ENCODE data around the gene LRRC75A. TPM values are rescaled to one million over a fixed set of nuclear protein-coding genes. Genes with fewer than 3 reads are reported as not detected.
A peak's percentile ranks its signal among the peaks of the same experiment; 100 is the strongest.
"Not testable (repeated sequence)": the region's sequence is repeated elsewhere in the genome, so short reads cannot be mapped to it uniquely, and the experiment has no call there.

The LRRC75A gene
- total RNA-seq, 3 donors from 2014 or later (not counting 1 experiment from before 2014, with no cell fraction given) = 2.6 to 3.0 (median 3.0) TPM

DNA sequence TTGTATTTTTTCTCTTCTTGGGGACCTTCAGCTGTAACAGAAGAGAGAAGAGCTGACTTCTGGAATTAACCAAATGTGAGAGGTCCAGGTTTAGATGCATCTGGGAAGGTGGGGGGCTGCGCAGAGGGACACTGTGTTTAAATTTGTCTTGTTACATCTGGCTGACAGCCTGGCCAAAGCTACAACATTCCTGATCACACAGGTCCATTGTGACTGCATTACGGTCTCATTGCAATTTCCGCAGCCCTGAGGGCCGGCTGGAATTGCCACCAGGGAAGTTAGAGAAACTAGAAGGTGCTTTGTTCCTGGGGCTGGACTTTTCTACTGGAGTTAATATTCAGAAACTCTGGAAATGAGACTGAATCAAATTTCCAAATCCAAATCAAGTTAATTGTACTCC, 37.9 kb upstream of the LRRC75A start:
- no peak overlapping the region for H3K4me3 ChIP-seq (ENCODE audit: low read length)
- H3K27me3 Mint-ChIP-seq (ENCODE audit: low read depth in 2 of 2) = peaks cover 36 to 39% of the 10 kb centered on the region in 2 donors
- H3K4me1 ChIP-seq (ENCODE audit: control insufficient read depth, insufficient read depth, low read length) = no peaks in the 10 kb centered on the region
- peaks cover 4% of the 10 kb centered on the region for H3K27me3 ChIP-seq (ENCODE audit: control insufficient read depth, insufficient read depth, low read length)
- peaks cover 2% of the 10 kb centered on the region in 2 donors for H3K4me1 Mint-ChIP-seq
- TF ChIP-seq, protein P1, sequence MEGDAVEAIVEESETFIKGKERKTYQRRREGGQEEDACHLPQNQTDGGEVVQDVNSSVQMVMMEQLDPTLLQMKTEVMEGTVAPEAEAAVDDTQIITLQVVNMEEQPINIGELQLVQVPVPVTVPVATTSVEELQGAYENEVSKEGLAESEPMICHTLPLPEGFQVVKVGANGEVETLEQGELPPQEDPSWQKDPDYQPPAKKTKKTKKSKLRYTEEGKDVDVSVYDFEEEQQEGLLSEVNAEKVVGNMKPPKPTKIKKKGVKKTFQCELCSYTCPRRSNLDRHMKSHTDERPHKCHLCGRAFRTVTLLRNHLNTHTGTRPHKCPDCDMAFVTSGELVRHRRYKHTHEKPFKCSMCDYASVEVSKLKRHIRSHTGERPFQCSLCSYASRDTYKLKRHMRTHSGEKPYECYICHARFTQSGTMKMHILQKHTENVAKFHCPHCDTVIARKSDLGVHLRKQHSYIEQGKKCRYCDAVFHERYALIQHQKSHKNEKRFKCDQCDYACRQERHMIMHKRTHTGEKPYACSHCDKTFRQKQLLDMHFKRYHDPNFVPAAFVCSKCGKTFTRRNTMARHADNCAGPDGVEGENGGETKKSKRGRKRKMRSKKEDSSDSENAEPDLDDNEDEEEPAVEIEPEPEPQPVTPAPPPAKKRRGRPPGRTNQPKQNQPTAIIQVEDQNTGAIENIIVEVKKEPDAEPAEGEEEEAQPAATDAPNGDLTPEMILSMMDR (IDR thresholded peaks at IDR 0.05) = no peak
- 98% methylated on average over 4 of the region's 4 CpGs for WGBS (ENCODE audit: insufficient coverage)
- H3K27ac Mint-ChIP-seq = no peak overlapping the region
- intact Hi-C loops (cut with micrococcal nuclease) = loop anchor here (10.0 kb wide), 1 partner anchor 455 kb away; no protein-coding TSS in a partner anchor
- no peaks in the 10 kb centered on the region for H3K36me3 ChIP-seq (ENCODE audit: control insufficient read depth, insufficient read depth, low read length)
- H3K9me3 Mint-ChIP-seq = no peaks in the 10 kb centered on the region
- no peak overlapping the region for H3K27ac ChIP-seq (ENCODE audit: low read length)
- no peak for DNase-seq
- ATAC-seq = no peak
- H3K36me3 Mint-ChIP-seq = no peaks in the 10 kb centered on the region
- H3K9me3 ChIP-seq (ENCODE audit: control insufficient read depth, insufficient read depth, low read length) = no peaks in the 10 kb centered on the region
- H3K4me3 Mint-ChIP-seq = no peak overlapping the region

DNA sequence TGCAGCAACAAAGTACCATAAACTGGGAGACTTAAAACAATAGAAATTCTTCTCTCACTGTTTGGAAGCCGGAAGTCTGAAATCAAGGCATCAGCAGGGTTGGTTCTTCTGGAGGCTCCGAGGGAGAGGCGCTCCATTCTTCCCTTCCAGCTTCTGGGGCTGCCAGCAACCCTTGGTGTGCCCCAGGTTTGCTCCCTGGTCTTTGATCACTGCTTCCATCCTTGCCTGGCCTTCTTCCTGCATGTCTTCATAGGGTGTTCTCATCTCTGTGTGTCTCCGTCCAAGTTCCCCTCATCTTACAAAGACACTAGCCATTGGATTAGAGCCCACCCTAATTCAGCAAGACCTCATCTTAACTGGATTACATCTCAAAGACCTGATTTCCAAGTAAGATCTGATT, 35.3 kb upstream of the LRRC75A start:
- H3K36me3 Mint-ChIP-seq = no peaks in the 10 kb centered on the region
- TF ChIP-seq, protein P1 (IDR thresholded peaks at IDR 0.05) = no peak
- Histone ChIP-seq H3K9me3 (ENCODE audit: control insufficient read depth, insufficient read depth, low read length) (no peaks in the 10 kb centered on the region), H3K4me1 (ENCODE audit: control insufficient read depth, insufficient read depth, low read length) (no peaks in the 10 kb centered on the region), H3K4me3 (ENCODE audit: low read length) (no peak overlapping the region), H3K27me3 (ENCODE audit: control insufficient read depth, insufficient read depth, low read length) (peaks cover 4% of the 10 kb centered on the region), H3K27ac (ENCODE audit: low read length) (no peak overlapping the region), H3K36me3 (ENCODE audit: control insufficient read depth, insufficient read depth, low read length) (no peaks in the 10 kb centered on the region)
- no peaks in the 10 kb centered on the region for H3K9me3 Mint-ChIP-seq
- ATAC-seq (no peak), DNase-seq (no peak)
- no peak overlapping the region for H3K4me3 Mint-ChIP-seq
- 93% methylated on average over 4 of the region's 4 CpGs for WGBS (ENCODE audit: insufficient coverage)
- intact Hi-C loops (cut with micrococcal nuclease) = no loop called here
- no peak overlapping the region for H3K27ac Mint-ChIP-seq
- no peaks in the 10 kb centered on the region for H3K4me1 Mint-ChIP-seq
- peaks cover 34 to 39% of the 10 kb centered on the region in 2 donors for H3K27me3 Mint-ChIP-seq (ENCODE audit: low read depth in 2 of 2)

DNA sequence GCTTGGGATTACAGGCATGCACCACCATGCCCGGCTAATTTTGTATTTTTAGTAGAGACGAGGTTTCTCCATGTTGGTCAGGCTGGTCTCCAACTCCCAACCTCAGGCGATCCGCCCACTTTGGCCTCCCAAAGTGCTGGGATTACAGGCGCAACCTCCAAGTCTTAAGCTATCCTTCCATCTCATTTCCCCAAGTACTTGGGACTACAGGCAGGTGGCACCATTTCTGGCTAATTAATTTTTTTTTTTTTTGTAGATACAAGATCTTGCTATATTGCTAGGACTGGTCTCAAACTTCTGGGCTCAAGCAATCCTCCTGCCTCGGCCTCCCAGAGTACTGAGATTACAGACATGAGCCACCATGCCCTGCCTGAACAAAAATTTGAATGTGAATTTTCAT, 33.6 kb upstream of the LRRC75A start:
- H3K4me1 ChIP-seq (ENCODE audit: control insufficient read depth, insufficient read depth, low read length); H3K4me3 Mint-ChIP-seq; DNase-seq; H3K27me3 ChIP-seq (ENCODE audit: control insufficient read depth, insufficient read depth, low read length); H3K27ac ChIP-seq (ENCODE audit: low read length); ATAC-seq; H3K4me1 Mint-ChIP-seq; intact Hi-C loops (cut with micrococcal nuclease); H3K9me3 ChIP-seq (ENCODE audit: control insufficient read depth, insufficient read depth, low read length); H3K27ac Mint-ChIP-seq; H3K4me3 ChIP-seq (ENCODE audit: low read length); H3K36me3 Mint-ChIP-seq; H3K36me3 ChIP-seq (ENCODE audit: control insufficient read depth, insufficient read depth, low read length); H3K9me3 Mint-ChIP-seq: not testable (repeated sequence)
- WGBS (ENCODE audit: insufficient coverage) = 93% methylated on average over 6 of the region's 6 CpGs
- peaks cover 31 to 39% of the 10 kb centered on the region in 2 donors for H3K27me3 Mint-ChIP-seq (ENCODE audit: low read depth in 2 of 2)

DNA sequence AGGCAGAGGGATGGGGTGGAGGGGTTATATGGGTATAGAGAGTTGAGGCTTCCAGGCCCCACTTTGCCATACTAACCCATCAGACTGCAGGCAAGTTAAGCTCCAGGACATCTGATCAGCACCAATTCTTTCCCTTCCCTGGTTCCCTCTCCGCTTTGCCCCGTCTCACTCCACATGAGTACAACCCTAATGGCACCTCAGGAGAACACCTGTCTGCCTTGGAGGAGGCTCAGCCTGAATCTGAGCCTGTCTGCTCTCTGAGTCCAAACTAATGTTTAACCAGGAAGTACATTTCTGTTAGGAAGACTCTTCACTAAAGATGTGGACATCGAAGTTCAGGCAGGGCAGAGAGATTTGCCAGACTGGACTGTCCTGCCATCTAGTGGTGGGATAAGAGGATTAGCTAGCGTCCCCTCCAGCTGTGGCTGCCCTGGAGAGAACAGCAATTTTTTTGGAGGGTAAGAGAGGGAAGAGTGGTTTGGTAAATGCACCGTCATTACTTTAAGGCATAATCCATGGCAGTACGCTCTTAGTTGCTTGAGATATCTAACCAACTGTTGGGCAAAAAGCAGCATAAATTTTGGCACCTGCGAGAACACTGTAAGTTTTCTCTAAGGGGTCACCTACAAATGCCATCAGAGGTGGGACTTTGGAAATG, 29.2 kb upstream of the LRRC75A start:
- peaks cover 6 to 7% of the 10 kb centered on the region in 2 donors for H3K4me1 Mint-ChIP-seq
- TF ChIP-seq, protein P1 (IDR thresholded peaks at IDR 0.05) = peak; percentile 79
- Histone ChIP-seq H3K4me1 (ENCODE audit: control insufficient read depth, insufficient read depth, low read length) (peaks cover 7% of the 10 kb centered on the region), H3K9me3 (ENCODE audit: control insufficient read depth, insufficient read depth, low read length) (no peaks in the 10 kb centered on the region), H3K36me3 (ENCODE audit: control insufficient read depth, insufficient read depth, low read length) (no peaks in the 10 kb centered on the region), H3K4me3 (ENCODE audit: low read length) (no peak overlapping the region), H3K27me3 (ENCODE audit: control insufficient read depth, insufficient read depth, low read length) (peaks cover 2% of the 10 kb centered on the region), H3K27ac (ENCODE audit: low read length) (no peak overlapping the region)
- peak; percentile 41 to 87 for DNase-seq
- no peaks in the 10 kb centered on the region for H3K36me3 Mint-ChIP-seq
- H3K27me3 Mint-ChIP-seq (ENCODE audit: low read depth in 2 of 2) = peaks cover 17 to 22% of the 10 kb centered on the region in 2 donors
- peak overlapping the region in 1 of 2 donors; percentile 53 for H3K27ac Mint-ChIP-seq
- H3K4me3 Mint-ChIP-seq = no peak overlapping the region
- ATAC-seq = peak; percentile 94 to 99 (median 98)
- 37% methylated on average over 7 of the region's 7 CpGs for WGBS (ENCODE audit: insufficient coverage)
- H3K9me3 Mint-ChIP-seq = no peaks in the 10 kb centered on the region
- intact Hi-C loops (cut with micrococcal nuclease) = loop anchor here (1.0 to 2.0 kb wide), 3 partner anchors 68 to 158 kb away; no protein-coding TSS in a partner anchor
